ENCODE measurements around the gene MAGEA1. TPM values are rescaled to one million over a fixed set of nuclear protein-coding genes. Genes with fewer than 3 reads are reported as not detected.

MAGEA1 gene
- total RNA-seq, 1 donor from 2014 or later: not detected

Other genes with a start within 250 kb of the MAGEA1 start
- 2.4 TPM for gene PNMA5, start 185.2 kb upstream of the MAGEA1 start, total RNA-seq
- gene PNMA3, start 122.8 kb upstream of the MAGEA1 start, total RNA-seq: 12.6 TPM
- gene PNMA6A, start 106.8 kb upstream of the MAGEA1 start, total RNA-seq: 23.2 TPM
- gene PNMA6F, start 142.5 kb downstream of the MAGEA1 start, total RNA-seq: 0.82 TPM
- gene ZNF275, start 154.9 kb downstream of the MAGEA1 start, total RNA-seq: 5.7 TPM
- gene PNMA6E, start 222.1 kb downstream of the MAGEA1 start, total RNA-seq: not detected
- 0.82 TPM for gene ZFP92, start 232.2 kb downstream of the MAGEA1 start, total RNA-seq

Measured in frontal cortex (tissue), 1 donor.